Kidney epithelial cell (primary cell): ENCODE measurements around the gene TCEAL7. TPM values are rescaled to one million over a fixed set of nuclear protein-coding genes. Genes with fewer than 3 reads are reported as not detected.

Source experiments
- DNase-seq: peaks from one replicate; pipeline ENCODE4 v3.0.0-alpha.2; 2010; ENCODE audit warnings: low read depth
- H3K27me3 ChIP-seq: 2 replicates; pipeline ENCODE4 v1.6.0; 2011; ENCODE audit warnings: low read length; ENCODE audit not compliant: control insufficient read depth, insufficient read depth
- H3K36me3 ChIP-seq: 2 replicates; pipeline ENCODE4 v1.5.1; 2011; ENCODE audit warnings: low read length; ENCODE audit not compliant: control insufficient read depth, insufficient read depth
- H3K4me3 ChIP-seq: 2 replicates; pipeline ENCODE4 v1.5.1; 2011; ENCODE audit warnings: low read depth, mild to moderate bottlenecking, control low read depth, low read length
- CTCF ChIP-seq: IDR thresholded peaks from 2 replicates; pipeline ENCODE4 v1.5.1; 2011; ENCODE audit warnings: mild to moderate bottlenecking, moderate library complexity, low read length, control low read depth, inconsistent platforms; ENCODE audit not compliant: insufficient read depth, poor library complexity, severe bottlenecking
- total RNA-seq: library from RNA; depleted of rRNA; stranded (reverse); fragments of >200 nt; gene quantifications from 2 replicates; pipeline ENCODE4 v1.2.3, GENCODE V29; 2015

The TCEAL7 gene
- total RNA-seq, 1 donor from 2014 or later, result 40.1 TPM

- peaks cover 2% of the 10 kb centered on the region for H3K27me3 ChIP-seq
- no peak for TF ChIP-seq CTCF
- no peaks in the 10 kb centered on the region for H3K36me3 ChIP-seq
- DNase-seq, result no peak
- no peak overlapping the region for H3K4me3 ChIP-seq
These were observed 18.6 kb upstream of the TCEAL7 start for GRCh38 chrX:103311399-103311780.

GRCh38 chrX:103330681-103331288 lies 746 bp downstream of the TCEAL7 start:
- Histone ChIP-seq H3K27me3 (no peaks in the 10 kb centered on the region), H3K4me3 (peak overlapping the region; percentile 37), H3K36me3 (no peaks in the 10 kb centered on the region)
- DNase-seq, result no peak
- TF ChIP-seq CTCF, result no peak

GRCh38 chrX:103338663-103339062 lies 8.6 kb downstream of the TCEAL7 start:
- Histone ChIP-seq H3K27me3 (no peaks in the 10 kb centered on the region), H3K4me3 (no peak overlapping the region), H3K36me3 (no peaks in the 10 kb centered on the region)
- TF ChIP-seq CTCF, result no peak
- DNase-seq, result no peak

- Histone ChIP-seq H3K36me3 (no peaks in the 10 kb centered on the region), H3K4me3 (no peak overlapping the region), H3K27me3 (no peaks in the 10 kb centered on the region)
- TF ChIP-seq CTCF, result peak; percentile 56
- no peak for DNase-seq
These were observed 13.1 kb downstream of the TCEAL7 start for GRCh38 chrX:103343105-103343504.

GRCh38 chrX:103344606-103345005 lies 14.6 kb downstream of the TCEAL7 start:
- TF ChIP-seq CTCF, result no peak
- DNase-seq, result no peak
- Histone ChIP-seq H3K36me3 (no peaks in the 10 kb centered on the region), H3K4me3 (no peak overlapping the region), H3K27me3 (no peaks in the 10 kb centered on the region)
